LNCaP clone FGC (cell line): Measurements from ENCODE around the gene FAM227B.

ENCODE experiments used
- DNase-seq: peaks from one replicate; pipeline ENCODE4 v3.0.0-alpha.2; 2011; ENCODE audit warnings: low read depth
- H3K4me3 ChIP-seq: 2 replicates; pipeline ENCODE4 v1.5.1; 2011; ENCODE audit warnings: mild to moderate bottlenecking, low read depth, low read length, control low read depth
- CTCF ChIP-seq: IDR thresholded peaks from 2 replicates; pipeline ENCODE4 v1.5.1; 2012; ENCODE audit warnings: mild to moderate bottlenecking; ENCODE audit not compliant: control insufficient read depth, insufficient read depth; ENCODE audit errors: extremely low read depth

FAM227B gene

GRCh38 chr15:49343546-49343945, 277.1 kb downstream of the FAM227B start:
- no peak for TF ChIP-seq CTCF
- DNase-seq, result no peak
- no peak overlapping the region for H3K4me3 ChIP-seq

GRCh38 chr15:49339656-49340055, 281.0 kb downstream of the FAM227B start:
- no peak for DNase-seq
- no peak for TF ChIP-seq CTCF
- no peak overlapping the region for H3K4me3 ChIP-seq

GRCh38 chr15:49331951-49332350, 288.7 kb downstream of the FAM227B start:
- no peak for DNase-seq
- no peak overlapping the region for H3K4me3 ChIP-seq
- TF ChIP-seq CTCF, result no peak

GRCh38 chr15:49331442-49331841, 289.2 kb downstream of the FAM227B start:
- no peak overlapping the region for H3K4me3 ChIP-seq
- TF ChIP-seq CTCF, result no peak
- no peak for DNase-seq

GRCh38 chr15:49330166-49330565, 290.5 kb downstream of the FAM227B start:
- DNase-seq, result no peak
- TF ChIP-seq CTCF, result no peak

GRCh38 chr15:49328941-49329340, 291.7 kb downstream of the FAM227B start:
- TF ChIP-seq CTCF, result no peak
- H3K4me3 ChIP-seq, result no peak overlapping the region
- DNase-seq, result no peak

More at GRCh38 chr15:49330166-49330565, 290.5 kb downstream of the FAM227B start:
- no peak overlapping the region for H3K4me3 ChIP-seq

- TF ChIP-seq CTCF, result no peak
- DNase-seq, result no peak
- H3K4me3 ChIP-seq, result no peak overlapping the region
These were observed 292.7 kb downstream of the FAM227B start for GRCh38 chr15:49327927-49328326.
